GM13977 (cell line): ENCODE data around the gene OAS3.

ENCODE experiments used
- DNase-seq: peaks from one replicate; pipeline ENCODE4 v3.0.0; 2012; ENCODE audit warnings: low spot score
- CTCF ChIP-seq: IDR thresholded peaks from 2 replicates; pipeline ENCODE4 v1.5.1; 2012; ENCODE audit warnings: mild to moderate bottlenecking, control low read depth; ENCODE audit not compliant: insufficient read depth; ENCODE audit errors: extremely low read depth, missing control alignments
- in situ Hi-C: fragments of 300-500 bp; cut with MboI; formaldehyde crosslinking; loops from one replicate; pipeline ENCODE4 v1.12.0; 2022; ENCODE audit warnings: low sequenced_read_pairs, low pct_unique_long_range_greater_than_20kb, mixed read lengths, inconsistent platforms; ENCODE audit not compliant: unreplicated experiment

The OAS3 gene

DNA sequence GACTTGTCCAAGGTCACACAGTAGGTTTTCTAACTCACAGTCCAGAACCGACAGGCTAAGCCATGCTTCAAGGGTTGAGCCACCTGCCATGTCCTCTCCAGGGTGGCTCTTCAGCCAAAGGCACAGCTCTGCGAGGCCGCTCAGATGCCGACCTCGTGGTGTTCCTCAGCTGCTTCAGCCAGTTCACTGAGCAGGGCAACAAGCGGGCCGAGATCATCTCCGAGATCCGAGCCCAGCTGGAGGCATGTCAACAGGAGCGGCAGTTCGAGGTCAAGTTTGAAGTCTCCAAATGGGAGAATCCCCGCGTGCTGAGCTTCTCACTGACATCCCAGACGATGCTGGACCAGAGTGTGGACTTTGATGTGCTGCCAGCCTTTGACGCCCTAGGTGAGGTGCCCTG lies 27.4 kb downstream of the OAS3 start:
- no peak for DNase-seq
- no peak for TF ChIP-seq CTCF
- in situ Hi-C loops, result no loop called here

DNA sequence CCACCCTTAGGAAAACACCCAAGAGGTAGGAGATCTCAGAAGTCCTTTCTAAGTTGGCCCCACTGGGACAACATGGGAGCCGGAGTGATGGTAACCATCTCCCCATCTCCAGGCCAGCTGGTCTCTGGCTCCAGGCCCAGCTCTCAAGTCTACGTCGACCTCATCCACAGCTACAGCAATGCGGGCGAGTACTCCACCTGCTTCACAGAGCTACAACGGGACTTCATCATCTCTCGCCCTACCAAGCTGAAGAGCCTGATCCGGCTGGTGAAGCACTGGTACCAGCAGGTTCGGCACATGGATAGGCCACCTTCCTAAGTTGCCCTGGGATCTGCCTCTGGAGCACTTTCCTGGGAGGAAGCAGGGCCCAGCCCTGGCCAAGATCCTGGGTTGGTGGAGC lies 29.0 kb downstream of the OAS3 start:
- TF ChIP-seq CTCF, result no peak
- in situ Hi-C loops, result no loop called here
- DNase-seq, result no peak

- DNase-seq, result no peak
- no peak for TF ChIP-seq CTCF
- in situ Hi-C loops, result no loop called here
Observed at GRCh38 chr12:112967858-112968257, 29.6 kb downstream of the OAS3 start.

GRCh38 chr12:112969547-112970306 lies 31.5 kb downstream of the OAS3 start:
- in situ Hi-C loops, result no loop called here
- TF ChIP-seq CTCF, result no peak
- DNase-seq, result no peak

- no peak for DNase-seq
- in situ Hi-C loops, result no loop called here
- no peak for TF ChIP-seq CTCF
Observed at GRCh38 chr12:112970391-112970790, 32.1 kb downstream of the OAS3 start.

GRCh38 chr12:112971248-112971647 lies 33.0 kb downstream of the OAS3 start:
- DNase-seq, result no peak
- in situ Hi-C loops, result no loop called here
- TF ChIP-seq CTCF, result no peak
